ENCODE data around the gene ZNF521.

DNA sequence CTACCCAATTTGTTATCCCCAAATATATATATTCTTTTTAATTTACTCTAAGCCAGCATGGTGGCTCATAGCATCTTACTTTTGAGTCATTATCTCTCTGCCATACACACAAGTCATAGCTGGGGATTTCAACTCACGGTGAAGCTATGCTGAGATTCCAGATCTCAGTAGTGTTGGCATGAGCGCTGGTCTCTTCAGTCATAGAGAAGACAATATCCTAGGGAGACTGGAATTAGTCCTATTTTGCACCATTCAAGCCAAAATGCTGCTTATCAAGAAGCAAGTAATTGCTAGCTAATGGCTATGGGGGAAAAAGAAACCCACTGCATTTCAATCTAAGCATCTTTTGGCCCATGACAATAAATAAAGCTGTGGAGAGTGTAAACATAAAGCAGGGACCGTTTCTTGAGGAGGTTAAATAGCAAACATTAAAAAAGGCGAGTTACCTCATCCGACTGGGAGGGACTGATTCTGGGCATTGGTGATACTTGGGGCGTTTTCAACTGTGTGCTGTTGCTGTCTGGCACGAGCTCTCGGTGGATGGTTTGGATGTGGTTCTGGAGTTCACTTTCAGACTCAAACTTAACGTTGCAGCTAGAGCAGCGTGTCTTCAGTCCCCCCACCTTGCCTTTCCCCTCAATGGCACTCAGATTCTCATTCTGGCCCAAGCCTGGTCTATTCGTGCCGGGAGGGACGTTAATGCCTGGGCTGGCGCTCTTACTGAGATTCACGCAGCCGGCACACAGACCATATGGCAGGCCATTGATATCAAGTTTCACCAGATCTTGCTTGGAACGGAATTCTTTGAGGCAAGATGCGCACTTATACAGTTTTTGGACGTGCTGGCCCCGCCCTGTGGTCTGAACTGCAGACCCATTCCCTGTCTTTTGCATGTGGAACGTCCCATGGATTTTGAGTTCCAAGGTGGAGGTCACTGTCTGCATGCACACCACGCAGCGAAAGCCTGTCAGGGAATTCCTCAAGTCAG, 127.8 kb downstream of the ZNF521 start:
- TF ChIP-seq, protein P1, sequence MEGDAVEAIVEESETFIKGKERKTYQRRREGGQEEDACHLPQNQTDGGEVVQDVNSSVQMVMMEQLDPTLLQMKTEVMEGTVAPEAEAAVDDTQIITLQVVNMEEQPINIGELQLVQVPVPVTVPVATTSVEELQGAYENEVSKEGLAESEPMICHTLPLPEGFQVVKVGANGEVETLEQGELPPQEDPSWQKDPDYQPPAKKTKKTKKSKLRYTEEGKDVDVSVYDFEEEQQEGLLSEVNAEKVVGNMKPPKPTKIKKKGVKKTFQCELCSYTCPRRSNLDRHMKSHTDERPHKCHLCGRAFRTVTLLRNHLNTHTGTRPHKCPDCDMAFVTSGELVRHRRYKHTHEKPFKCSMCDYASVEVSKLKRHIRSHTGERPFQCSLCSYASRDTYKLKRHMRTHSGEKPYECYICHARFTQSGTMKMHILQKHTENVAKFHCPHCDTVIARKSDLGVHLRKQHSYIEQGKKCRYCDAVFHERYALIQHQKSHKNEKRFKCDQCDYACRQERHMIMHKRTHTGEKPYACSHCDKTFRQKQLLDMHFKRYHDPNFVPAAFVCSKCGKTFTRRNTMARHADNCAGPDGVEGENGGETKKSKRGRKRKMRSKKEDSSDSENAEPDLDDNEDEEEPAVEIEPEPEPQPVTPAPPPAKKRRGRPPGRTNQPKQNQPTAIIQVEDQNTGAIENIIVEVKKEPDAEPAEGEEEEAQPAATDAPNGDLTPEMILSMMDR (conservative IDR thresholded peaks at IDR 0.05; ENCODE audit: low read length): no peak
- TF ChIP-seq EZH2phosphoT487 (IDR thresholded peaks at IDR 0.05; ENCODE audit: borderline replicate concordance, low read depth, low read length): no peak

All from OCI-LY7 (cell line).